ENCODE measurements around the gene AUP1.

AUP1 gene

DNA sequence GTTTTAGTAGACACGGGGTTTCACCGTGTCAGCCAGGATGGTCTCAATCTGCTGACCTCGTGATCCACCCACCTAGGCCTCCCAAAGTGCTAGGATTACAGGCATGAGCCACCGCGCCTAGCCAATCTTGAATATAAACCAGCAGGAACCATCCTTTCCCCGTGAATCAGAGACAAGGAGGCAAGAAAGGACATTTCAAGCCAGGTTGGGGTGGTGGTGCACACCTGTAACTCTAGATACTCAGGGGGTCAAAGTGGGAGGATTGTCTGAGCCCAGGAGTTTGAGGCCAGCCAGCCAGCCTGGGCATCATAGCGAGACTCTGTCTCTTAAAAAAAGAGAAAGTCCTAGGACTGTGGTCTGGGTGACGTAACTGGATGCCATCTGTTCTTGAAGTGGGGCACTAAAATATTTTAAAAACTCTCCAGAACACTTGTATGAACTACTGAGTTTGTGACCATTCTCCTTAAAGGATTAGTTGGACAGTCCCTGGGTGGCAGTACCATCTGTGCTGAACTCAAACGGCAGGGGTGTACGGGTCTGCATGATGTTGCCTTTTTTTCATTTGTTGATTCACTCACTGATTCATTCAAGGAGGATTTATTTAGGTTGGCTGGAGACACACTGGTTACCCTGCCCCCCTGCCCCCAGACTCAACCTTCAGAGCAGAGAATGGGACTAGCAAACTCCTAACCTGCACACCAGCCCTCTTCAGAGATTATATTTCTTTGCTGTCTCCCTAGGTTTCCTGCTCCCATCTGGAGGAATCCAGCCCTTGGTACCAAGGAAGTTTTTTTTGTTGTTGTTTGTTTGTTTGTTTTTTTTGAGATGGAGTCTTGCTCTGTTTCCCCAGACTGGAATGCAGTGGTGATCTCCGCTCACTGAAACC lies 18.2 kb downstream of the AUP1 start:
- no peak overlapping the region for H3K4me3 ChIP-seq (ENCODE audit: low read depth, low read length)
- TF ChIP-seq, protein P1, sequence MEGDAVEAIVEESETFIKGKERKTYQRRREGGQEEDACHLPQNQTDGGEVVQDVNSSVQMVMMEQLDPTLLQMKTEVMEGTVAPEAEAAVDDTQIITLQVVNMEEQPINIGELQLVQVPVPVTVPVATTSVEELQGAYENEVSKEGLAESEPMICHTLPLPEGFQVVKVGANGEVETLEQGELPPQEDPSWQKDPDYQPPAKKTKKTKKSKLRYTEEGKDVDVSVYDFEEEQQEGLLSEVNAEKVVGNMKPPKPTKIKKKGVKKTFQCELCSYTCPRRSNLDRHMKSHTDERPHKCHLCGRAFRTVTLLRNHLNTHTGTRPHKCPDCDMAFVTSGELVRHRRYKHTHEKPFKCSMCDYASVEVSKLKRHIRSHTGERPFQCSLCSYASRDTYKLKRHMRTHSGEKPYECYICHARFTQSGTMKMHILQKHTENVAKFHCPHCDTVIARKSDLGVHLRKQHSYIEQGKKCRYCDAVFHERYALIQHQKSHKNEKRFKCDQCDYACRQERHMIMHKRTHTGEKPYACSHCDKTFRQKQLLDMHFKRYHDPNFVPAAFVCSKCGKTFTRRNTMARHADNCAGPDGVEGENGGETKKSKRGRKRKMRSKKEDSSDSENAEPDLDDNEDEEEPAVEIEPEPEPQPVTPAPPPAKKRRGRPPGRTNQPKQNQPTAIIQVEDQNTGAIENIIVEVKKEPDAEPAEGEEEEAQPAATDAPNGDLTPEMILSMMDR (IDR thresholded peaks at IDR 0.05; ENCODE audit: low read depth, low read length) = no peak

DNA sequence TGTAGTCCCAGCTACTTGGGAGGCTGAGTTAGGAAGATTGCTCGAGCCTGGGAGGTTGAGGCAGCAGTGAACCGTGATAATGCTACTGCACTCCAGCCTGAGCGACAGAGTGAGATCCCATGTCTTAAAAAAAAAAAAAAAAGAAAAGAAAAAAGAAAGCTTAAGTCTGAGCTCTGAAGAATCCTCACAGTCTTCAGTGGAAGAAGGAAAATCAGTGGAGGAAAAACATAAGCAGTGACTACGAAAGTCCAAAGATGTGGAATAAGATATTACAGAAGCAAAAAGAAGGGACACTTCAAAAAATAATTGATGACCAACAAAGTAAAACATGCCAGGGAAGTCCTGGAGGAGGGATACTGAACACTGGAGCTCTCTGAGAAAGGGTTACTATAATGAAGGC lies 19.2 kb downstream of the AUP1 start:
- TF ChIP-seq, protein P1 (IDR thresholded peaks at IDR 0.05; ENCODE audit: low read depth, low read length) = no peak
- H3K4me3 ChIP-seq (ENCODE audit: low read depth, low read length) = no peak overlapping the region

DNA sequence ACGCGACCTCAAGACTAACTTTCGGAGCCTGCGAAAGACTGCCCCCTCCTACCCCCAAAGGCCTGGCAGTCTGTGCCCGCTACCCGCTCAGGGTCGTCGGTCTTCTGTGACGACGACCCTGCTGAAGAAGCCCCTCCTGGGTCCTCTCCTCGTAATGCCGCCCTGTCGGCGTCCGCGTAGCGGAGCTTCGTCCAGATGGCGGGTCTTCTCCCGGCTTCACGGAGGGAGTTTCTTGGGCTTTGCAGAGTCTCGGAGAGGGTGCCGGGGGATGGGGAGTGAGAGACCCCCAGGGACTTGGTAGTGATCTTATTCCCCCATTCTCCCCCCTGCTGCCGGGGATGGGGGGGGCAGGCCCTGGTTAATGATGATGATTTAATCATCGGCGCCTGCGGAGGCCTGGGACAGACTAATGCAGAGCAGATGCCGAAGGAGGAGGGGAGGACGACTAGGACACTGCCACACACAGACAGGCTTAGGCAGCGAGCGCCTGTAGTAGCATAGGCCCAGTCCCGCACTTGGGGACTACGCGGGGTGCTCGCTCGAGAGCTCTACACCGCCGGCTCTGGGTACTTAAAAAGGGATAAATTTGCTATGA lies 21.5 kb downstream of the AUP1 start:
- peak overlapping the region; percentile 87 for H3K4me3 ChIP-seq (ENCODE audit: low read depth, low read length)
- TF ChIP-seq, protein P1 (IDR thresholded peaks at IDR 0.05; ENCODE audit: low read depth, low read length) = no peak

DNA sequence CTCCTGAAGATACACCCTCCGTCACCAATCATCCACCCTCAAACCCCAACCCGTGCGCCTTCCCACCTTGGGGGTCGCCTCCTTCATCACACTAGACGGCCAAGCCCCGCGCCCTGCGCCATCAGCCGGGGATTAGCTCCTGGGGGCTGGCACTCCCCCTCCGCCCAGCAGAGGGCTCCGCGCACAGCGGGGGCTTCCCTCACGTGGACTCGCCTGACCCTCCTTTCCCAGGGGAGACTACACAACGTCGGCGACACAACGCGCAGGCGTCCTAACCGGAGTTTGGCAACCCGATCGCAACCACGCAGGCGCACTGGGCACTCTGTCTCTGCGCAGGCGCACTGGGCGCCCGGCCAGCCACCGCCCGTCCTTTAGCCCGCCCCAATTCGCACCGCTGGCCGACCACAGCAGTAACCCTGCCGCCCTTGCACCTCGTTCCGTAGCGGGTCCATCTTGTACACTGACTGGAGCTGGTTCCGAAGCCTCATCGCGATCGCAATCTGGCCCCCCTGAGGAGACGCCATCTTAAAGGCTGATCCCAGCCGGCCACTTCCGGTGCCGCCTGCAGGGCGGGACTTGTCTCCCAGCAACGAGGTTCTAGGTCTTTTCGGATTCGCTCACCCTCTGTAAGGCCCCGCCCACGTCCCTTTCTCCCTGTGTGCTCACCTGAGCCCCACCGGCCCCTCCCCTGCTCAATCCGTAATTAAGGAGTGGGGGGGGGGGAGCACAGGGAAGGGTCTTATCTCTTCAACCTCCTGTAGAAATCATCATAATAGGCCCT lies 22.2 kb downstream of the AUP1 start, which contains the start of gene PCGF1:
Gene PCGF1, minus strand, starts transcription at position 551 of the 781 bp plus-strand sequence. Its CDS starts 27 bp downstream, at position 524.
- peak within 1 kb of the TSS; percentile 87 for H3K4me3 ChIP-seq (ENCODE audit: low read depth, low read length)
- TF ChIP-seq, protein P1 (IDR thresholded peaks at IDR 0.05; ENCODE audit: low read depth, low read length) = 0 out of 2 replicates have a peak, but pooled peaks have one; percentile 9

DNA sequence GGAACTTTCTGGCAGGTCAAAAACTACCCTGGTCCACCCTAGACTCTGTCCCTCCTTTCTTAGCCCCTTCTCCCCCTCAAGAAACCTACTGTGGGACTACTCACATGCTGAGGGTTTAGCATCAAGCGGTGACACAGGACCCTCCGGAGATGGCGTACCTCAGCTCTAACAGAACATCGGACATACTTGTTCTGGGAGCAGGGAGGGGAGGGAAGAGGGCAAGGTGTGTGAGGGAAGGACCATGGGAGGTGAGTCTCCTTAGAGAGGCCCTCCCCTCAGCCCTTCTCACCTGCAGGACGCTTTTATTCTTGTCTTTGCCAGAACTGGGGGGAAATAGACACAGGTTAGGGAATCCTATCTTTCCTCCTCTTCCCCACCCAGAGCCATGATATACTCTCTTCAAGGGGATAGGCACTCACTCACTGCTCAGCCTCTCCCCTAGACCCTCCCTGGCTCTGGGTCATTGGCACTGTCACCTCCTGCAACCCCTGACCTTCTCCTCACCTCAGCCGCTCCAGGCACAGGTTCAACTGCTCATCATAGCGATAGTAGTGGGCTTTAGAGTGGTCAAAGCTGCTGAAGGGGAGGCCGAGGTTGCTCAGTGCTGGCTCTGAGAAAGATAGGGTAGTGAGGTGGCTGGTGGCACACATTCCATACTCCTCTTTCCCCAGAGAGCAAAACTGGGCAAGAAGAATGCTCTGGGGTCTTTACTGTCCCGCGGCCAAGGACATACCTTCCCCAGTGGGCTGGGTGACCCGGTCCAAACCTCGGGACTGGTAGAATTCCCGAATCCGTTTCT lies 23.9 kb downstream of the AUP1 start:
- peak overlapping the region; percentile 25 for H3K4me3 ChIP-seq (ENCODE audit: low read depth, low read length)
- TF ChIP-seq, protein P1 (IDR thresholded peaks at IDR 0.05; ENCODE audit: low read depth, low read length) = no peak

DNA sequence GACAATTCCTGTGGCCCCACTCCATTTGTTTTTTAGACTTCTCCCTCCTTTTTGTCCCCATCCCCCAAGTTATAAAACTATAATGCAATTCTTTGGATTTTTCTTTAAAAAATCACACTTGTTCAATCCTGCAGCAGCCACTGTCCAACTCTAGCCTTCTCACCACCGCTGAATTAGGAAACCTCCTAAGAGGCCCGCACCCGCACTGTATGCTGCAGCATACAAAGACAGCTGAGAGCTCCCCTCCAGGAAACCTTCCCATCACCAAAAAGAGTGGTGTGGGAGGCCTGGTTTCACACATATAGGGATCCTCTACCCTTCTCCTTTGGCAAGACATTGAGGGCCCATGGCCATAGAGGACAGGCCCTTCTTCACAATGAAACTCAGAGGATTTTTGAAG lies 24.9 kb downstream of the AUP1 start:
- TF ChIP-seq, protein P1 (IDR thresholded peaks at IDR 0.05; ENCODE audit: low read depth, low read length) = no peak
- no peak overlapping the region for H3K4me3 ChIP-seq (ENCODE audit: low read depth, low read length)
